HG03175 (cell line): Measurements from ENCODE around the gene ZNF423.
"Not testable (repeated sequence)": the region's sequence is repeated elsewhere in the genome, so short reads cannot be mapped to it uniquely, and the experiment has no call there.

ENCODE experiments used
- ATAC-seq: cut with Tn5 transposase; IDR thresholded peaks from one replicate; pipeline ENCODE4 v1.9.1; 2021; ENCODE audit warnings: mild to moderate bottlenecking, moderate library complexity; ENCODE audit not compliant: unreplicated experiment

Gene ZNF423

GRCh38 chr16:49566432-49566831 lies 289.5 kb downstream of the ZNF423 start:
- no peak for ATAC-seq

GRCh38 chr16:49564496-49565229 lies 291.2 kb downstream of the ZNF423 start:
- ATAC-seq: no peak

GRCh38 chr16:49563666-49564065 lies 292.2 kb downstream of the ZNF423 start:
- ATAC-seq: no peak

- not testable (repeated sequence) for ATAC-seq
Measured at GRCh38 chr16:49562894-49563293, 293.0 kb downstream of the ZNF423 start.

GRCh38 chr16:49562228-49562627 lies 293.7 kb downstream of the ZNF423 start:
- no peak for ATAC-seq

GRCh38 chr16:49560004-49560830 lies 295.7 kb downstream of the ZNF423 start:
- ATAC-seq: no peak

GRCh38 chr16:49559242-49559641 lies 296.7 kb downstream of the ZNF423 start:
- no peak for ATAC-seq

- no peak for ATAC-seq
Measured at GRCh38 chr16:49558451-49558850, 297.5 kb downstream of the ZNF423 start.

GRCh38 chr16:49556606-49557446 lies 299.1 kb downstream of the ZNF423 start:
- no peak for ATAC-seq

- no peak for ATAC-seq
Measured at GRCh38 chr16:49556249-49556605, 299.7 kb downstream of the ZNF423 start.

- no peak for ATAC-seq
Measured at GRCh38 chr16:49554681-49555080, 301.2 kb downstream of the ZNF423 start.

GRCh38 chr16:49552313-49552928 lies 303.5 kb downstream of the ZNF423 start:
- ATAC-seq: no peak

GRCh38 chr16:49550666-49551065 lies 305.2 kb downstream of the ZNF423 start:
- ATAC-seq: no peak

- ATAC-seq: no peak
Measured at GRCh38 chr16:49550140-49550539, 305.8 kb downstream of the ZNF423 start.

GRCh38 chr16:49548325-49548970 lies 307.5 kb downstream of the ZNF423 start:
- no peak for ATAC-seq

- no peak for ATAC-seq
Measured at GRCh38 chr16:49547448-49547847, 308.5 kb downstream of the ZNF423 start.

- no peak for ATAC-seq
Measured at GRCh38 chr16:49546735-49547134, 309.2 kb downstream of the ZNF423 start.

- ATAC-seq: no peak
Measured at GRCh38 chr16:49545741-49546448, 310.0 kb downstream of the ZNF423 start.

- ATAC-seq: no peak
Measured at GRCh38 chr16:49545243-49545642, 310.7 kb downstream of the ZNF423 start.

GRCh38 chr16:49544828-49545227 lies 311.1 kb downstream of the ZNF423 start:
- no peak for ATAC-seq
